ENCODE results near the gene TNFSF10. TPM values are rescaled to one million over a fixed set of nuclear protein-coding genes. Genes with fewer than 3 reads are reported as not detected.

TNFSF10 gene
- total RNA-seq, 2 experiments from 2014 or later: 9.2 to 9.5 TPM

DNA sequence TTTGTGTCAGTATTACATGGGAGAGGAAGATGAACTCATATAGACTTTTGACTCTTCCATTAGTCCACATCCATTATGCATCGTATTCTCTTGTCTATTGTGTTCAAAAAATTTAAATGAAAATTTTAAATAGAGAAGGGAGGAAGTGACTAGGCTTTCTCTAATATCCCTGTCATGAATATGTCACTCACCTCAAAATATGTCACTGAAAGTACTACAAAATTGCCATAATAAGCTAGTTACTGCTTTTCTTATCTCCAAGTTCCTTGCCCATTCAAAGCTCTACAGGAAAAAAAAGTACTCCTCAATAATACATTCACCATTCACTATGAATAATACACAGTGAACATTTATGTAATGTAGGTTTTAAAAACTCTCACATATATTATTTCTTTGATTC is 52.6 kb downstream of the TNFSF10 start:
- POLR2A ChIA-PET: no interaction called here
- CTCF ChIA-PET: interaction anchor here (1.2 kb wide), 1 partner anchor 11 kb away, joined by 3 read pairs; no protein-coding TSS in a partner anchor
- no peak overlapping the region for H3K27ac Mint-ChIP-seq
- ATAC-seq (ENCODE audit: poor library complexity) (no peak), DNase-seq (no peak)
- H3K27me3 Mint-ChIP-seq: peaks cover 28% of the 10 kb centered on the region
- Histone ChIP-seq H3K4me3 (ENCODE audit: low read length) (no peak overlapping the region), H3K27me3 (ENCODE audit: control insufficient read depth in 1 of 2, insufficient read depth in 2 of 2, low read length in 2 of 2) (peaks cover 2 to 8% of the 10 kb centered on the region in 2 experiments), H3K9me3 (ENCODE audit: control insufficient read depth in 1 of 2, insufficient read depth in 1 of 2, low read length in 2 of 2) (no peaks in the 10 kb centered on the region), H3K4me1 (ENCODE audit: insufficient read depth, low read length) (no peaks in the 10 kb centered on the region), H3K36me3 (ENCODE audit: insufficient read depth, low read length) (no peaks in the 10 kb centered on the region), H3K27ac (ENCODE audit: low read depth in 1 of 2, low read length in 2 of 2) (no peak overlapping the region)
- peaks cover 2% of the 10 kb centered on the region for H3K9me3 Mint-ChIP-seq
- intact Hi-C loops (cut with DNase I, micrococcal nuclease): loop anchor here (10.0 kb wide), 1 partner anchor 1506 kb away; no protein-coding TSS in a partner anchor
- H3K4me1 Mint-ChIP-seq (ENCODE audit: low read depth): no peaks in the 10 kb centered on the region
- no peaks in the 10 kb centered on the region for H3K36me3 Mint-ChIP-seq (ENCODE audit: low read depth)
- H3K4me3 Mint-ChIP-seq: no peak overlapping the region
- TF ChIP-seq CTCF (IDR thresholded peaks at IDR 0.05): no peak

DNA sequence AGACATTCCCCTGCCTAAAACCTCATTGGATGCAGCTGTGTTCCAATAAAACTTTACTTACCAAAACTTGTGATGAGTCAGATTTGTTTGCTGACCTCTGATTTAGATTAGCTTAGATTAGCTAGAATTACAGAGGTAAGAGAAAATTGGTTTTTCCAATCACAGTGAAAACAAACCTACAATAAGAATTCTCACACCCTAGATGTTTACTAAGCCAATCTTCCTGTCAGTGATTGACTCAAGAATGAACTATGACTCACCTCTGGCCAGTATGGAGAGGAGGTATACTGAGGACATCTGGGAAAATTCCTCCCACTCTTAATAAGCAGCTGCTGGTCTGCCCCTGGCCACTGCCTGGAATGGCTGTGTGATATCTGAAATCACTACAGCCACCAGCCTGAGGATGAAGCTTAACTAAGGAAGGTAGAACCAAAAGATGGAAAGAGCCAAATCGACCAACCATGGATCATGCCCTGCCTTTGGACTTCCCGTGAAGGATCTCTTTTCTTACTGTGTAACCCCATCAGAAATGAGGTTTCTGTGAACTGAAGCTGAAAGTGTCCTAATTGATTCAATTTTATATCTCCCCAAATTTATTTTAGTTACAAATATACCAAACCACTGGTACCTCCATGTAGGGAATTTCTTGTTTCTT is 55.9 kb downstream of the TNFSF10 start:
- ChIA-PET CTCF (interaction anchor here (1.6 kb wide), 1 partner anchor 129 kb away, joined by 3 read pairs; no protein-coding TSS in a partner anchor), POLR2A (no interaction called here)
- intact Hi-C loops (cut with DNase I, micrococcal nuclease): no loop called here
- H3K27ac Mint-ChIP-seq: no peak overlapping the region
- H3K27me3 Mint-ChIP-seq: peaks cover 28% of the 10 kb centered on the region
- H3K4me3 Mint-ChIP-seq: no peak overlapping the region
- H3K36me3 ChIP-seq (ENCODE audit: insufficient read depth, low read length): no peaks in the 10 kb centered on the region
- no peak overlapping the region for H3K4me3 ChIP-seq (ENCODE audit: low read length)
- no peaks in the 10 kb centered on the region for H3K9me3 ChIP-seq (ENCODE audit: control insufficient read depth in 1 of 2, insufficient read depth in 1 of 2, low read length in 2 of 2)
- no peak overlapping the region for H3K27ac ChIP-seq (ENCODE audit: low read depth in 1 of 2, low read length in 2 of 2)
- peaks cover 2 to 8% of the 10 kb centered on the region in 2 experiments for H3K27me3 ChIP-seq (ENCODE audit: control insufficient read depth in 1 of 2, insufficient read depth in 2 of 2, low read length in 2 of 2)
- DNase-seq (no peak), ATAC-seq (ENCODE audit: poor library complexity) (no peak)
- no peaks in the 10 kb centered on the region for H3K4me1 ChIP-seq (ENCODE audit: insufficient read depth, low read length)
- H3K4me1 Mint-ChIP-seq (ENCODE audit: low read depth): no peaks in the 10 kb centered on the region
- TF ChIP-seq CTCF (IDR thresholded peaks at IDR 0.05): no peak
- peaks cover 2% of the 10 kb centered on the region for H3K9me3 Mint-ChIP-seq
- no peaks in the 10 kb centered on the region for H3K36me3 Mint-ChIP-seq (ENCODE audit: low read depth)

DNA sequence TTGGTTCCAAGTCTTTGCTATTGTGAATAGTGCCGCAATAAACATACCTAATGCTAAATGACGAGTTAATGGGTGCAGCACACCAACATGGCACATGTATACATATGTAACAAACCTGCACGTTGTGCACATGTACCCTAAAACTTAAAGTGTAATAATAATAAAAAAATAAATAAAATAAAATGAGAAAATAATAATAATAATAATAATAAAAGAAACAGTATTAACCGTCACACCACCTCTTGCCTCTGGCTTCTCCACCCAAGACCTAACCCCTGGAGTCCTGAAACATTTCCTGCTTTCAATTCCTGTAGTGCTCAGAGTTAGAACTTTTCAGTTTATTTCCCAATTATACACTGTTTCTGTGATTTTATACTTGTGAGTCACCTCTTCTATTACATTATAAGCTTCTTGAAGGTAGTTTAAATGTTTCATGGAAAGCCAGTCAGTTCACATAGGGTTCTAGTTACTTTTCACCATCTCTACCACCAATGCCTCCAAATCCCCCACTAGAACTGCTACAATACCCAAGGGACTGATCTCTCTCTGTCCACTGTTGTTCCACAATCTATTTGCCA is 56.6 kb downstream of the TNFSF10 start:
- no peaks in the 10 kb centered on the region for H3K4me1 Mint-ChIP-seq (ENCODE audit: low read depth)
- no peaks in the 10 kb centered on the region for H3K36me3 Mint-ChIP-seq (ENCODE audit: low read depth)
- H3K9me3 ChIP-seq (ENCODE audit: control insufficient read depth in 1 of 2, insufficient read depth in 1 of 2, low read length in 2 of 2): no peaks in the 10 kb centered on the region
- H3K27ac Mint-ChIP-seq: no peak overlapping the region
- H3K9me3 Mint-ChIP-seq: no peaks in the 10 kb centered on the region
- POLR2A ChIA-PET: no interaction called here
- intact Hi-C loops (cut with DNase I, micrococcal nuclease): no loop called here
- no peak for TF ChIP-seq CTCF (IDR thresholded peaks at IDR 0.05)
- H3K27me3 Mint-ChIP-seq: peaks cover 28% of the 10 kb centered on the region
- DNase-seq (no peak), ATAC-seq (ENCODE audit: poor library complexity) (no peak)
- H3K4me3 ChIP-seq (ENCODE audit: low read length): no peak overlapping the region
- no peak overlapping the region for H3K4me3 Mint-ChIP-seq
- H3K36me3 ChIP-seq (ENCODE audit: insufficient read depth, low read length): no peaks in the 10 kb centered on the region
- no peaks in the 10 kb centered on the region for H3K4me1 ChIP-seq (ENCODE audit: insufficient read depth, low read length)
- H3K27me3 ChIP-seq (ENCODE audit: control insufficient read depth in 1 of 2, insufficient read depth in 2 of 2, low read length in 2 of 2): peaks cover 2 to 5% of the 10 kb centered on the region in 2 experiments
- CTCF ChIA-PET: no interaction called here
- no peak overlapping the region for H3K27ac ChIP-seq (ENCODE audit: low read depth in 1 of 2, low read length in 2 of 2)
